Sigmoid colon (tissue), 4 donors: ENCODE measurements around the gene SLC31A1.

Experiments
- CTCF ChIP-seq, 4 experiments: fragments of 450-650 bp in 3 of 4; fragments of 200-600 bp in 1 of 4; IDR thresholded peaks; one replicate each; pipeline ENCODE4 v1.5.1; 2016 to 2019; ENCODE audit warnings: antibody characterized with exemption in 4 of 4, mild to moderate bottlenecking in 3 of 4, moderate library complexity in 2 of 4
- EP300 ChIP-seq, 4 donors: sonication (generic); formaldehyde crosslinking; IDR thresholded peaks; one replicate each; pipeline ENCODE4 v1.6.1; 2017; ENCODE audit warnings: antibody characterized with exemption in 4 of 4

- no peak for TF ChIP-seq CTCF (IDR thresholded peaks at IDR 0.05)
- TF ChIP-seq EP300 (IDR thresholded peaks at IDR 0.05), result no peak
Measured at GRCh38 chr9:113250807-113251206, 29.5 kb downstream of the SLC31A1 start.
